ENCODE measurements around the gene RELN. TPM values are rescaled to one million over a fixed set of nuclear protein-coding genes. Genes with fewer than 3 reads are reported as not detected.

RELN gene
- total and polyA plus RNA-seq, 10 donors, result 0.03 to 7.6 (median 1.0) TPM

GRCh38 chr7:103706805-103707204, 282.7 kb downstream of the RELN start:
- Histone ChIP-seq H3K9me3 (no peaks in the 10 kb centered on the region), H3K4me1 (no peaks in the 10 kb centered on the region), H3K36me3 (no peaks in the 10 kb centered on the region), H3K4me3 (no peak overlapping the region), H3K27me3 (replicated peaks in 1 of 7) (no peaks in the 10 kb centered on the region), H3K27ac (no peak overlapping the region)
- no peak for TF ChIP-seq POLR2AphosphoS5 (IDR thresholded peaks at IDR 0.05)
- no peak for TF ChIP-seq CTCF (IDR thresholded peaks at IDR 0.05 in 8 of 11, conservative IDR thresholded peaks at IDR 0.05 in 3 of 11)
- no peak for TF ChIP-seq POLR2A (IDR thresholded peaks at IDR 0.05)
- WGBS, 5 donors, result 38 to 59% (median 50%) methylated on average over 1 of the region's 1 CpG
- intact Hi-C loops (cut with DNase I; ENCODE audit: low total_unique reads), result no loop called here
- DNase-seq, result no peak

GRCh38 chr7:103705542-103705941, 283.9 kb downstream of the RELN start:
- Histone ChIP-seq H3K4me3 (no peak overlapping the region), H3K27ac (no peak overlapping the region), H3K36me3 (no peaks in the 10 kb centered on the region), H3K27me3 (replicated peaks in 1 of 7) (no peaks in the 10 kb centered on the region), H3K9me3 (no peaks in the 10 kb centered on the region), H3K4me1 (no peaks in the 10 kb centered on the region)
- intact Hi-C loops (cut with DNase I; ENCODE audit: low total_unique reads), result no loop called here
- TF ChIP-seq POLR2AphosphoS5 (IDR thresholded peaks at IDR 0.05) (no peak), POLR2A (IDR thresholded peaks at IDR 0.05) (no peak), CTCF (IDR thresholded peaks at IDR 0.05 in 8 of 11, conservative IDR thresholded peaks at IDR 0.05 in 3 of 11) (no peak)
- WGBS, 5 donors, result 64 to 91% (median 79%) methylated on average over 3 of the region's 3 CpGs
- no peak for DNase-seq

GRCh38 chr7:103704701-103705100, 284.8 kb downstream of the RELN start:
- intact Hi-C loops (cut with DNase I; ENCODE audit: low total_unique reads), result no loop called here
- Histone ChIP-seq H3K27me3 (replicated peaks in 1 of 7) (no peaks in the 10 kb centered on the region), H3K36me3 (no peaks in the 10 kb centered on the region), H3K4me3 (no peak overlapping the region), H3K9me3 (no peaks in the 10 kb centered on the region), H3K27ac (no peak overlapping the region), H3K4me1 (no peaks in the 10 kb centered on the region)
- 79 to 88% (median 84%) methylated on average over 1 of the region's 1 CpG for WGBS, 5 donors
- TF ChIP-seq POLR2A (IDR thresholded peaks at IDR 0.05) (no peak), CTCF (IDR thresholded peaks at IDR 0.05 in 8 of 11, conservative IDR thresholded peaks at IDR 0.05 in 3 of 11) (no peak), POLR2AphosphoS5 (IDR thresholded peaks at IDR 0.05) (no peak)
- no peak for DNase-seq

- no peak for TF ChIP-seq POLR2AphosphoS5 (IDR thresholded peaks at IDR 0.05)
- no peak for TF ChIP-seq POLR2A (IDR thresholded peaks at IDR 0.05)
- TF ChIP-seq CTCF (IDR thresholded peaks at IDR 0.05 in 8 of 11, conservative IDR thresholded peaks at IDR 0.05 in 3 of 11), result no peak
- H3K9me3 ChIP-seq, result no peaks in the 10 kb centered on the region
- H3K4me1 ChIP-seq, result no peaks in the 10 kb centered on the region
- H3K27me3 ChIP-seq (replicated peaks in 1 of 7), result no peaks in the 10 kb centered on the region
- intact Hi-C loops (cut with DNase I; ENCODE audit: low total_unique reads), result no loop called here
- no peaks in the 10 kb centered on the region for H3K36me3 ChIP-seq
- H3K4me3 ChIP-seq, result no peak overlapping the region
- WGBS, 5 donors, result 71 to 95% (median 84%) methylated on average over 3 of the region's 3 CpGs
- no peak for DNase-seq
- no peak overlapping the region for H3K27ac ChIP-seq
Measured at GRCh38 chr7:103702982-103703381, 286.5 kb downstream of the RELN start.

Measured in spleen (tissue), 11 donors.